BE2C (cell line): ENCODE results near the gene FTCD.
"Not testable (repeated sequence)": the region's sequence is repeated elsewhere in the genome, so short reads cannot be mapped to it uniquely, and the experiment has no call there.

Experiments used
- DNase-seq: peaks from one replicate; pipeline ENCODE4 v3.0.0-alpha.2; 2020
- H3K27me3 ChIP-seq: fragments of 250-450 bp; sonication (Bioruptor Pico); 2 replicates; pipeline ENCODE4 v1.5.1; 2020; ENCODE audit warnings: mild to moderate bottlenecking
- H3K36me3 ChIP-seq: fragments of 250-450 bp; sonication (Bioruptor Pico); 2 replicates; pipeline ENCODE4 v1.5.1; 2020; ENCODE audit warnings: mild to moderate bottlenecking
- H3K4me1 ChIP-seq: fragments of 250-450 bp; sonication (Bioruptor Pico); 2 replicates; pipeline ENCODE4 v1.5.1; 2020
- H3K4me3 ChIP-seq: 2 replicates; pipeline ENCODE4 v1.5.1; 2011; ENCODE audit warnings: low read depth, low read length
- H3K9me3 ChIP-seq: fragments of 250-450 bp; sonication (Bioruptor Pico); 2 replicates; pipeline ENCODE4 v1.5.1; 2020
- CTCF ChIP-seq: IDR thresholded peaks from 2 replicates; pipeline ENCODE4 v1.5.1; 2012; ENCODE audit warnings: mild to moderate bottlenecking, low read depth, low read length

The FTCD gene

GRCh38 chr21:46180079-46180722, 24.8 kb upstream of the FTCD start:
- Histone ChIP-seq H3K36me3 (no peaks in the 10 kb centered on the region), H3K4me1 (no peaks in the 10 kb centered on the region), H3K4me3 (no peak overlapping the region), H3K27me3 (no peaks in the 10 kb centered on the region), H3K9me3 (no peaks in the 10 kb centered on the region)
- no peak for TF ChIP-seq CTCF
- DNase-seq, result no peak

GRCh38 chr21:46179708-46180078, 24.3 kb upstream of the FTCD start:
- no peak for TF ChIP-seq CTCF
- Histone ChIP-seq H3K36me3 (no peaks in the 10 kb centered on the region), H3K4me1 (no peaks in the 10 kb centered on the region), H3K27me3 (0 out of 2 replicates have a peak, but pooled peaks cover 3% of the 10 kb centered on the region), H3K9me3 (no peaks in the 10 kb centered on the region), H3K4me3 (no peak overlapping the region)
- no peak for DNase-seq

GRCh38 chr21:46178961-46179360, 23.6 kb upstream of the FTCD start:
- H3K27me3 ChIP-seq, result 0 out of 2 replicates have a peak, but pooled peaks cover 3% of the 10 kb centered on the region
- no peaks in the 10 kb centered on the region for H3K9me3 ChIP-seq
- no peak for TF ChIP-seq CTCF
- DNase-seq, result no peak
- no peak overlapping the region for H3K4me3 ChIP-seq
- H3K4me1 ChIP-seq, result no peaks in the 10 kb centered on the region
- no peaks in the 10 kb centered on the region for H3K36me3 ChIP-seq

GRCh38 chr21:46176443-46177129, 21.2 kb upstream of the FTCD start:
- not testable (repeated sequence) for H3K27me3 ChIP-seq, H3K4me3 ChIP-seq, DNase-seq, H3K36me3 ChIP-seq, H3K9me3 ChIP-seq, H3K4me1 ChIP-seq

GRCh38 chr21:46173573-46173972, 18.2 kb upstream of the FTCD start:
- Histone ChIP-seq H3K9me3 (no peaks in the 10 kb centered on the region), H3K4me1 (no peaks in the 10 kb centered on the region), H3K36me3 (no peaks in the 10 kb centered on the region), H3K4me3 (no peak overlapping the region), H3K27me3 (0 out of 2 replicates have a peak, but pooled peaks cover 3% of the 10 kb centered on the region)
- TF ChIP-seq CTCF, result no peak
- DNase-seq, result no peak

- H3K9me3 ChIP-seq, result no peaks in the 10 kb centered on the region
- H3K4me3 ChIP-seq, result no peak overlapping the region
- no peaks in the 10 kb centered on the region for H3K36me3 ChIP-seq
- no peak for TF ChIP-seq CTCF
- DNase-seq, result no peak
- 0 out of 2 replicates have a peak, but pooled peaks cover 3% of the 10 kb centered on the region for H3K27me3 ChIP-seq
- H3K4me1 ChIP-seq, result no peaks in the 10 kb centered on the region
Measured at GRCh38 chr21:46172863-46173528, 17.6 kb upstream of the FTCD start.
